Chondrocyte (in vitro differentiated cells): ENCODE measurements around the gene OLIG2. TPM values are rescaled to one million over a fixed set of nuclear protein-coding genes. Genes with fewer than 3 reads are reported as not detected.

Experiments
- DNase-seq: peaks from one replicate; pipeline ENCODE4 v3.0.0; 2021; ENCODE audit warnings: mixed read lengths, low spot score
- H3K27ac Mint-ChIP-seq: one replicate; pipeline ENCODE4 v1.8.0; 2021; ENCODE audit warnings: mild to moderate bottlenecking, moderate library complexity, mixed read lengths; ENCODE audit not compliant: unreplicated experiment
- H3K27me3 Mint-ChIP-seq: 2 replicates; pipeline ENCODE4 v1.8.0; 2021; ENCODE audit warnings: low read depth, mixed read lengths
- H3K36me3 Mint-ChIP-seq: 2 replicates; pipeline ENCODE4 v1.8.0; 2021; ENCODE audit warnings: low read depth, mixed read lengths
- H3K4me1 Mint-ChIP-seq: 2 replicates; pipeline ENCODE4 v1.8.0; 2021; ENCODE audit warnings: low read depth, mild to moderate bottlenecking, mixed read lengths
- H3K4me3 Mint-ChIP-seq: one replicate; pipeline ENCODE4 v1.8.0; 2021; ENCODE audit warnings: mild to moderate bottlenecking, moderate library complexity, mixed read lengths; ENCODE audit not compliant: unreplicated experiment
- H3K9me3 Mint-ChIP-seq: 2 replicates; pipeline ENCODE4 v1.8.0; 2021; ENCODE audit warnings: low read depth, mixed read lengths
- CTCF ChIP-seq: fragments of 200-600 bp; sonication (generic); IDR thresholded peaks from 2 replicates; pipeline ENCODE4 v1.5.0; 2021; ENCODE audit warnings: antibody characterized with exemption, mild to moderate bottlenecking, moderate library complexity
- total RNA-seq: library from RNA; stranded (reverse); gene quantifications from 3 replicates; pipeline ENCODE4 v1.2.1, GENCODE V29; 2021

Gene OLIG2
- total RNA-seq, 1 donor from 2014 or later: 0.50 TPM

GRCh38 chr21:32979598-32980268 is 46.0 kb upstream of the OLIG2 start:
- H3K27ac Mint-ChIP-seq: no peak overlapping the region
- no peak overlapping the region for H3K4me3 Mint-ChIP-seq
- no peaks in the 10 kb centered on the region for H3K4me1 Mint-ChIP-seq
- no peak for TF ChIP-seq CTCF
- no peaks in the 10 kb centered on the region for H3K9me3 Mint-ChIP-seq
- peaks cover 2% of the 10 kb centered on the region for H3K36me3 Mint-ChIP-seq
- DNase-seq: no peak
- peaks cover 45% of the 10 kb centered on the region for H3K27me3 Mint-ChIP-seq

- H3K27me3 Mint-ChIP-seq: peaks cover 39% of the 10 kb centered on the region
- H3K4me1 Mint-ChIP-seq: no peaks in the 10 kb centered on the region
- H3K9me3 Mint-ChIP-seq: no peaks in the 10 kb centered on the region
- no peak overlapping the region for H3K27ac Mint-ChIP-seq
- no peak for TF ChIP-seq CTCF
- no peak overlapping the region for H3K4me3 Mint-ChIP-seq
- peaks cover 2% of the 10 kb centered on the region for H3K36me3 Mint-ChIP-seq
- DNase-seq: no peak
Observed at GRCh38 chr21:32981096-32981495, 44.6 kb upstream of the OLIG2 start.

GRCh38 chr21:32990666-32991065 is 35.1 kb upstream of the OLIG2 start:
- DNase-seq: no peak
- peaks cover 46% of the 10 kb centered on the region for H3K27me3 Mint-ChIP-seq
- TF ChIP-seq CTCF: no peak
- peaks cover 7% of the 10 kb centered on the region for H3K9me3 Mint-ChIP-seq
- H3K36me3 Mint-ChIP-seq: no peaks in the 10 kb centered on the region
- H3K4me3 Mint-ChIP-seq: no peak overlapping the region
- H3K4me1 Mint-ChIP-seq: no peaks in the 10 kb centered on the region
- no peak overlapping the region for H3K27ac Mint-ChIP-seq

GRCh38 chr21:32991361-32991760 is 34.4 kb upstream of the OLIG2 start:
- no peak for TF ChIP-seq CTCF

GRCh38 chr21:32993894-32994293 is 31.8 kb upstream of the OLIG2 start:
- no peaks in the 10 kb centered on the region for H3K4me1 Mint-ChIP-seq
- no peak overlapping the region for H3K4me3 Mint-ChIP-seq
- peaks cover 45% of the 10 kb centered on the region for H3K27me3 Mint-ChIP-seq
- DNase-seq: no peak
- H3K36me3 Mint-ChIP-seq: no peaks in the 10 kb centered on the region
- no peak for TF ChIP-seq CTCF
- H3K9me3 Mint-ChIP-seq: peaks cover 4% of the 10 kb centered on the region
- no peak overlapping the region for H3K27ac Mint-ChIP-seq

More at GRCh38 chr21:32991361-32991760, 34.4 kb upstream of the OLIG2 start:
- Mint-ChIP-seq H3K4me1 (no peaks in the 10 kb centered on the region), H3K36me3 (no peaks in the 10 kb centered on the region), H3K27ac (no peak overlapping the region), H3K27me3 (peaks cover 47% of the 10 kb centered on the region), H3K4me3 (no peak overlapping the region), H3K9me3 (peaks cover 7% of the 10 kb centered on the region)
- DNase-seq: no peak
